Measurements from ENCODE around the gene GTSE1. TPM values are rescaled to one million over a fixed set of nuclear protein-coding genes. Genes with fewer than 3 reads are reported as not detected.
"Not testable (repeated sequence)": the region's sequence is repeated elsewhere in the genome, so short reads cannot be mapped to it uniquely, and the experiment has no call there.

The GTSE1 gene
- total and polyA plus RNA-seq, 2 of the 13 experiments (the other 11 are each of a cell fraction or from before 2014, with no cell fraction given), result 10.7 to 13.5 TPM

- no peak for TF ChIP-seq ZNF282 (IDR thresholded peaks at IDR 0.05; ENCODE audit: partially characterized antibody)
- no peak for TF ChIP-seq ZHX1 (CRISPR knock-in tag; IDR thresholded peaks at IDR 0.05; ENCODE audit: low read depth)
- TF ChIP-seq IRF1 (CRISPR knock-in tag; IDR thresholded peaks at IDR 0.05; ENCODE audit: low read depth), result no peak
- TF ChIP-seq HIC2 (CRISPR knock-in tag; IDR thresholded peaks at IDR 0.05; ENCODE audit: low read depth), result no peak
- no peak for TF ChIP-seq ZNF547 (CRISPR knock-in tag; IDR thresholded peaks at IDR 0.05)
- no peak for TF ChIP-seq THAP8 (CRISPR knock-in tag; IDR thresholded peaks at IDR 0.05; ENCODE audit: borderline replicate concordance)
Measured at GRCh38 chr22:46312056-46312455, 15.4 kb downstream of the GTSE1 start (continued).

- H3K36me3 ChIP-seq (replicated peaks in 1 of 2; ENCODE audit: control insufficient read depth in 1 of 2, insufficient read depth in 2 of 2, low read length in 2 of 2), result peaks cover 13 to 53% of the 10 kb centered on the region in 2 experiments
- POLR2A ChIA-PET, result not testable (repeated sequence)
- in situ Hi-C loops (cut with HindIII; ENCODE audit: extremely low pct_ligation_motif_present, low pct_unique_long_range_greater_than_20kb), result loop anchor here (5.0 to 10.0 kb wide), 2 partner anchors 191 to 298 kb away; no protein-coding TSS in a partner anchor
Measured at GRCh38 chr22:46312848-46313247, 16.2 kb downstream of the GTSE1 start.

More at GRCh38 chr22:46312848-46313247, 16.2 kb downstream of the GTSE1 start:
- H3K9me3 ChIP-seq (ENCODE audit: low read length); DNase-seq (ENCODE audit: low spot score); H3K27ac ChIP-seq (ENCODE audit: extremely low read length, insufficient read depth, low read length); BruUV-seq (replicated peaks); H3K4me3 ChIP-seq (replicated peaks in 1 of 3; ENCODE audit: insufficient read depth in 1 of 3, low read depth in 2 of 3, low read length in 3 of 3); H2AFZ ChIP-seq (ENCODE audit: low read length); intact Hi-C loops (cut with micrococcal nuclease; ENCODE audit: unreplicated experiment); FAIRE-seq; H4K20me1 ChIP-seq (ENCODE audit: insufficient read depth, low read length); H3K4me1 ChIP-seq (ENCODE audit: insufficient read depth, low read length); H3K9ac ChIP-seq (ENCODE audit: insufficient read depth, low read depth, low read length); H3K79me2 ChIP-seq (ENCODE audit: insufficient read depth, low read length); ATAC-seq; H3K27me3 ChIP-seq (ENCODE audit: control insufficient read depth in 1 of 2, insufficient read depth in 2 of 2, low read length in 2 of 2); H3K4me2 ChIP-seq (ENCODE audit: low read depth, low read length): not testable (repeated sequence)
- CTCF ChIA-PET (ENCODE audit: low intra/inter-chr PET ratio, low total read pairs), result interaction anchor here (3.3 kb wide), 1 partner anchor 190 kb away, joined by 37 read pairs; no protein-coding TSS in a partner anchor
- 96% methylated on average over 2 of the region's 2 CpGs for WGBS (ENCODE audit: low lambda C conversion rate)

Measured in HepG2 (cell line).